ENCODE measurements around the gene MKLN1.
A peak's percentile ranks its signal among the peaks of the same experiment; 100 is the strongest.

Gene MKLN1

GRCh38 chr7:131505636-131506557 is 178.2 kb downstream of the MKLN1 start:
- Histone ChIP-seq H3K36me3 (replicated peaks) (no peaks in the 10 kb centered on the region), H3K27ac (no peak overlapping the region), H3K4me3 (ENCODE audit: low read depth, low read length) (no peak overlapping the region), H3K27me3 (replicated peaks) (no peaks in the 10 kb centered on the region)
- in situ Hi-C loops (cut with HindIII; ENCODE audit: low pct_ligation_motif_present, low sequenced_read_pairs) = no loop called here
- DNase-seq = no peak
- TF ChIP-seq, protein P1, sequence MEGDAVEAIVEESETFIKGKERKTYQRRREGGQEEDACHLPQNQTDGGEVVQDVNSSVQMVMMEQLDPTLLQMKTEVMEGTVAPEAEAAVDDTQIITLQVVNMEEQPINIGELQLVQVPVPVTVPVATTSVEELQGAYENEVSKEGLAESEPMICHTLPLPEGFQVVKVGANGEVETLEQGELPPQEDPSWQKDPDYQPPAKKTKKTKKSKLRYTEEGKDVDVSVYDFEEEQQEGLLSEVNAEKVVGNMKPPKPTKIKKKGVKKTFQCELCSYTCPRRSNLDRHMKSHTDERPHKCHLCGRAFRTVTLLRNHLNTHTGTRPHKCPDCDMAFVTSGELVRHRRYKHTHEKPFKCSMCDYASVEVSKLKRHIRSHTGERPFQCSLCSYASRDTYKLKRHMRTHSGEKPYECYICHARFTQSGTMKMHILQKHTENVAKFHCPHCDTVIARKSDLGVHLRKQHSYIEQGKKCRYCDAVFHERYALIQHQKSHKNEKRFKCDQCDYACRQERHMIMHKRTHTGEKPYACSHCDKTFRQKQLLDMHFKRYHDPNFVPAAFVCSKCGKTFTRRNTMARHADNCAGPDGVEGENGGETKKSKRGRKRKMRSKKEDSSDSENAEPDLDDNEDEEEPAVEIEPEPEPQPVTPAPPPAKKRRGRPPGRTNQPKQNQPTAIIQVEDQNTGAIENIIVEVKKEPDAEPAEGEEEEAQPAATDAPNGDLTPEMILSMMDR (IDR thresholded peaks at IDR 0.05; ENCODE audit: low read depth, low read length, missing control alignments) = no peak

DNA sequence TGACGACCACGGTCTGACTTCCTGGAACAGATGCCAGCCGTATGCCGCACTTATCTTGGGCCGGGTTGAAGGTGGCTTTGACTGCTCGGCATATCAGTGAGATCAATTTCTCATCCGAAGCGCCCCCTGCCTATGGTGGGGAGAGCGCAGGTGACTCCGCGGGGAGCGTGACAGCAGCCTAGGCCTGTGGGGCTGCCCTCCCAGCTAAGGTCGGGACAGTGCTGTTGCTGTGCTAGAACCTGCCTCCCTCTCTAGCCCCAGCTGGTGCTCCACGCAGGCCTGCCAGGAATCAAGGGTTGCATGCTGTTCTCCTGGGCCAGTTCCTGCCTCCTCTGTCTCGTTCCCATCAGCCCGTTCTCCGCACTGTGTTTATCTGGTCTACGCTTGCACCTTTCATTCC is 178.9 kb downstream of the MKLN1 start:
- no peak overlapping the region for H3K4me3 ChIP-seq (ENCODE audit: low read depth, low read length)
- TF ChIP-seq, protein P1 (IDR thresholded peaks at IDR 0.05; ENCODE audit: low read depth, low read length, missing control alignments) = peak; percentile 19
- no peak for DNase-seq
- in situ Hi-C loops (cut with HindIII; ENCODE audit: low pct_ligation_motif_present, low sequenced_read_pairs) = no loop called here
- no peaks in the 10 kb centered on the region for H3K36me3 ChIP-seq (replicated peaks)
- no peaks in the 10 kb centered on the region for H3K27me3 ChIP-seq (replicated peaks)
- H3K27ac ChIP-seq = no peak overlapping the region

- in situ Hi-C loops (cut with HindIII; ENCODE audit: low pct_ligation_motif_present, low sequenced_read_pairs) = no loop called here
- TF ChIP-seq, protein P1 (IDR thresholded peaks at IDR 0.05; ENCODE audit: low read depth, low read length, missing control alignments) = peak; percentile 97
- H3K27me3 ChIP-seq (replicated peaks) = no peaks in the 10 kb centered on the region
- H3K4me3 ChIP-seq (ENCODE audit: low read depth, low read length) = no peak overlapping the region
- H3K27ac ChIP-seq = no peak overlapping the region
- H3K36me3 ChIP-seq (replicated peaks) = no peaks in the 10 kb centered on the region
- peak; percentile 73 for DNase-seq
Observed at GRCh38 chr7:131507592-131508331, 180.1 kb downstream of the MKLN1 start.

GRCh38 chr7:131508754-131509486 is 181.2 kb downstream of the MKLN1 start:
- in situ Hi-C loops (cut with HindIII; ENCODE audit: low pct_ligation_motif_present, low sequenced_read_pairs) = no loop called here
- H3K4me3 ChIP-seq (ENCODE audit: low read depth, low read length) = no peak overlapping the region
- no peak overlapping the region for H3K27ac ChIP-seq
- H3K27me3 ChIP-seq (replicated peaks) = no peaks in the 10 kb centered on the region
- TF ChIP-seq, protein P1 (IDR thresholded peaks at IDR 0.05; ENCODE audit: low read depth, low read length, missing control alignments) = no peak
- no peak for DNase-seq
- H3K36me3 ChIP-seq (replicated peaks) = no peaks in the 10 kb centered on the region

DNA sequence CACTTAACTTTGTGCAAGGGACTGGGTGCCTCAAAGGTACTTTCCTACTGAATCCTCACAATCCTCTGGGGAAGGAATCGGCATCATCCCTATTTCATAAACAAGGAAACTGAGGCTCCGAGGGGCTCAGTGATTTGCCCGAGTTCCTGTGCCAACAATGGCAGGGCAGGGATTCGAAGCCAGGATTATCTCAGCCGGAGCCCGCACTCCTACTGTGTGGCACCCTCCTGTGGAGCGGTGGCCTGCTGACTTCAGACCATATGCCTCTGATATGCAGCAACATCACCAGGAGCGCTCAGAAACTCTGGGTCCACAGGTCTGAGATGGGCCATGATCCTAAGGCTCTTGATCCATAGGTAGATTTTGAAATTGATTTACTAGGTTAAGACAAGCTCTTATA is 182.1 kb downstream of the MKLN1 start:
- TF ChIP-seq, protein P1 (IDR thresholded peaks at IDR 0.05; ENCODE audit: low read depth, low read length, missing control alignments) = no peak
- Histone ChIP-seq H3K4me3 (ENCODE audit: low read depth, low read length) (no peak overlapping the region), H3K27me3 (replicated peaks) (no peaks in the 10 kb centered on the region), H3K36me3 (replicated peaks) (no peaks in the 10 kb centered on the region), H3K27ac (no peak overlapping the region)
- in situ Hi-C loops (cut with HindIII; ENCODE audit: low pct_ligation_motif_present, low sequenced_read_pairs) = no loop called here
- no peak for DNase-seq
